ENCODE results near the gene TAB2. TPM values are rescaled to one million over a fixed set of nuclear protein-coding genes. Genes with fewer than 3 reads are reported as not detected.
"Not testable (repeated sequence)": the region's sequence is repeated elsewhere in the genome, so short reads cannot be mapped to it uniquely, and the experiment has no call there.

TAB2 gene
- total RNA-seq, 6 experiments from 2014 or later: 37.8 to 50.6 (median 44.5) TPM

GRCh38 chr6:149316740-149317643, 520 bp upstream of the TAB2 start:
- Mint-ChIP-seq H3K4me1 (ENCODE audit: low read depth) (peaks cover 34% of the 10 kb centered on the region), H3K9me3 (no peaks in the 10 kb centered on the region), H3K27me3 (ENCODE audit: insufficient read depth) (no peaks in the 10 kb centered on the region), H3K27ac (peak overlapping the region; percentile 79), H3K4me3 (peak overlapping the region; percentile 94), H3K36me3 (ENCODE audit: low read depth) (0 out of 2 replicates have a peak, but pooled peaks cover 3% of the 10 kb centered on the region)
- peak; percentile 91 for DNase-seq
- TF ChIP-seq CTCF (IDR thresholded peaks at IDR 0.05): no peak

- H3K4me3 Mint-ChIP-seq: peak overlapping the region; percentile 94
- H3K36me3 Mint-ChIP-seq (ENCODE audit: low read depth): 0 out of 2 replicates have a peak, but pooled peaks cover 3% of the 10 kb centered on the region
- TF ChIP-seq CTCF (IDR thresholded peaks at IDR 0.05): no peak
- no peak for DNase-seq
- H3K4me1 Mint-ChIP-seq (ENCODE audit: low read depth): peaks cover 51% of the 10 kb centered on the region
- no peaks in the 10 kb centered on the region for H3K9me3 Mint-ChIP-seq
- H3K27me3 Mint-ChIP-seq (ENCODE audit: insufficient read depth): no peaks in the 10 kb centered on the region
- peak overlapping the region; percentile 81 for H3K27ac Mint-ChIP-seq
These were observed 1.2 kb downstream of the TAB2 start for GRCh38 chr6:149318581-149319286.

- H3K9me3 Mint-ChIP-seq: no peaks in the 10 kb centered on the region
These were observed 1.9 kb downstream of the TAB2 start for GRCh38 chr6:149319422-149319821.

GRCh38 chr6:149320016-149320415, 2.5 kb downstream of the TAB2 start:
- not testable (repeated sequence) for H3K27ac Mint-ChIP-seq

More at GRCh38 chr6:149319422-149319821, 1.9 kb downstream of the TAB2 start:
- TF ChIP-seq CTCF (IDR thresholded peaks at IDR 0.05): no peak
- Mint-ChIP-seq H3K36me3 (ENCODE audit: low read depth) (0 out of 2 replicates have a peak, but pooled peaks cover 3% of the 10 kb centered on the region), H3K4me1 (ENCODE audit: low read depth) (peaks cover 58% of the 10 kb centered on the region), H3K27ac (peak overlapping the region; percentile 81), H3K4me3 (peak overlapping the region; percentile 94), H3K27me3 (ENCODE audit: insufficient read depth) (no peaks in the 10 kb centered on the region; the same call in 1 of the 2 replicates)
- no peak for DNase-seq

GRCh38 chr6:149320796-149321195, 3.3 kb downstream of the TAB2 start:
- H3K27ac Mint-ChIP-seq: no peak overlapping the region; the same call in 1 of the 2 replicates
- no peak overlapping the region for H3K4me3 Mint-ChIP-seq
- TF ChIP-seq CTCF (IDR thresholded peaks at IDR 0.05): no peak
- H3K36me3 Mint-ChIP-seq (ENCODE audit: low read depth): 0 out of 2 replicates have a peak, but pooled peaks cover 3% of the 10 kb centered on the region
- peaks cover 72% of the 10 kb centered on the region for H3K4me1 Mint-ChIP-seq (ENCODE audit: low read depth)
- no peak for DNase-seq
- H3K9me3 Mint-ChIP-seq: no peaks in the 10 kb centered on the region
- H3K27me3 Mint-ChIP-seq (ENCODE audit: insufficient read depth): no peaks in the 10 kb centered on the region; the same call in 1 of the 2 replicates

More at GRCh38 chr6:149320016-149320415, 2.5 kb downstream of the TAB2 start:
- Mint-ChIP-seq H3K4me1 (ENCODE audit: low read depth) (peaks cover 64% of the 10 kb centered on the region), H3K4me3 (peak overlapping the region; percentile 94)
- not testable (repeated sequence) for H3K9me3 Mint-ChIP-seq; H3K27me3 Mint-ChIP-seq (ENCODE audit: insufficient read depth); DNase-seq; H3K36me3 Mint-ChIP-seq (ENCODE audit: low read depth)
